CD4-positive, alpha-beta T cell (primary cell): ENCODE measurements around the gene DYNC1H1. TPM values are rescaled to one million over a fixed set of nuclear protein-coding genes. Genes with fewer than 3 reads are reported as not detected.
A peak's percentile ranks its signal among the peaks of the same experiment; 100 is the strongest.

Source experiments
- ATAC-seq: fragments of 200-7000 bp; cut with Tn5 transposase; one replicate; pipeline ENCODE4 v1.10.0; 2022; ENCODE audit warnings: mild to moderate bottlenecking; ENCODE audit not compliant: poor library complexity
- CTCF ChIA-PET: fragments of 350-600 bp; sonication (Branson Sonifier 250); formaldehyde crosslinking; loops from one replicate; lab custom pipeline; 2021; ENCODE audit warnings: antibody characterized with exemption, inconsistent platforms; lab: Charles Lee
- POLR2A ChIA-PET: fragments of 350-600 bp; sonication (Branson Sonifier 250); formaldehyde crosslinking; loops from one replicate; lab custom pipeline; 2021; ENCODE audit warnings: antibody characterized with exemption, inconsistent platforms; lab: Charles Lee
- DNase-seq, 14 experiments: peaks; one replicate each; pipeline ENCODE4 v3.0.0-alpha.2; 2013 to 2020; ENCODE audit warnings: mixed read lengths in 2 of 14
- H3K27ac ChIP-seq, 2 donors: one replicate each; pipeline versions ENCODE4 v1.5.1 to v1.7.0; 2013; ENCODE audit warnings: low read length in 2 of 2, low read depth in 1 of 2, mild to moderate bottlenecking in 1 of 2
- H3K27me3 ChIP-seq, 2 experiments: 1 replicate in 1 of 2; 2 replicates in 1 of 2; pipeline versions ENCODE4 v1.6.1 to v1.7.0; 2013; ENCODE audit warnings: low read length in 2 of 2, control low read depth in 1 of 2, mild to moderate bottlenecking in 1 of 2, moderate library complexity in 1 of 2; ENCODE audit not compliant: insufficient read depth in 2 of 2, control insufficient read depth in 1 of 2
- H3K36me3 ChIP-seq: one replicate; pipeline ENCODE4 v1.6.1; 2013; ENCODE audit warnings: low read length, control low read depth; ENCODE audit not compliant: insufficient read depth
- H3K4me1 ChIP-seq: one replicate; pipeline ENCODE4 v1.6.1; 2013; ENCODE audit warnings: low read length, control low read depth; ENCODE audit not compliant: insufficient read depth
- H3K4me3 ChIP-seq: one replicate; pipeline ENCODE4 v1.5.1; 2013; ENCODE audit warnings: mild to moderate bottlenecking, low read length, moderate library complexity
- H3K9me3 ChIP-seq, 2 experiments: 1 replicate in 1 of 2; 2 replicates in 1 of 2; pipeline versions ENCODE4 v1.6.1 to v1.7.0; 2013; ENCODE audit warnings: low read length in 2 of 2, mild to moderate bottlenecking in 2 of 2, control low read depth in 1 of 2, moderate library complexity in 1 of 2; ENCODE audit not compliant: control insufficient read depth in 1 of 2, insufficient read depth in 1 of 2
- H3K27ac Mint-ChIP-seq: one replicate; pipeline ENCODE4 v1.8.0; 2020; ENCODE audit warnings: mixed read lengths
- H3K27me3 Mint-ChIP-seq: one replicate; pipeline ENCODE4 v1.8.0; 2021; ENCODE audit warnings: mixed read lengths
- H3K36me3 Mint-ChIP-seq: one replicate; pipeline ENCODE4 v1.8.0; 2021; ENCODE audit warnings: low read depth, mixed read lengths
- H3K4me1 Mint-ChIP-seq: one replicate; pipeline ENCODE4 v1.8.0; 2021; ENCODE audit warnings: low read depth, mixed read lengths
- H3K4me3 Mint-ChIP-seq: one replicate; pipeline ENCODE4 v1.8.0; 2020; ENCODE audit warnings: mild to moderate bottlenecking, mixed read lengths
- H3K9me3 Mint-ChIP-seq: one replicate; pipeline ENCODE4 v1.8.0; 2020; ENCODE audit warnings: mixed read lengths
- CTCF ChIP-seq: fragments of 200-600 bp; IDR thresholded peaks from one replicate; pipeline ENCODE4 v1.8.0; 2022; ENCODE audit warnings: antibody characterized with exemption, mild to moderate bottlenecking
- intact Hi-C, 2 experiments: fragments of 100-400 bp; cut with DNase I in 1 of 2; cut with micrococcal nuclease in 1 of 2; formaldehyde crosslinking; loops; one replicate each; pipeline versions ENCODE4 v1.15.1 to v1.9.0; 2023 to 2025; cut with DNase I, micrococcal nuclease
- total RNA-seq, 174 experiments: library from RNA in 2 of 174; stranded (reverse) in 2 of 174; gene quantifications; one replicate each; pipeline ENCODE4 v1.2.3 and lab custom pipeline; 2021 to 2026

DYNC1H1 gene
- total RNA-seq, 2 experiments from 2014 or later, result 286 to 293 TPM

- Histone ChIP-seq H3K4me3 (no peak overlapping the region), H3K9me3 (no peaks in the 10 kb centered on the region), H3K27me3 (no peaks in the 10 kb centered on the region), H3K36me3 (peaks cover 66% of the 10 kb centered on the region), H3K4me1 (no peaks in the 10 kb centered on the region), H3K27ac (no peak overlapping the region)
- Mint-ChIP-seq H3K36me3 (peaks cover 76% of the 10 kb centered on the region), H3K9me3 (no peaks in the 10 kb centered on the region), H3K4me3 (no peak overlapping the region), H3K27ac (peak overlapping the region; percentile 58), H3K27me3 (no peaks in the 10 kb centered on the region), H3K4me1 (no peaks in the 10 kb centered on the region)
- intact Hi-C loops, result no loop called here
- DNase-seq (no peak), ATAC-seq (no peak)
- TF ChIP-seq CTCF, result no peak
- CTCF ChIA-PET, result no interaction called here
- POLR2A ChIA-PET, result no interaction called here
These were observed 44.1 kb upstream of the DYNC1H1 start for GRCh38 chr14:101920271-101920670.

GRCh38 chr14:101922866-101923265, 41.5 kb upstream of the DYNC1H1 start:
- Histone ChIP-seq H3K4me1 (no peaks in the 10 kb centered on the region), H3K4me3 (no peak overlapping the region), H3K27me3 (no peaks in the 10 kb centered on the region), H3K36me3 (peaks cover 60% of the 10 kb centered on the region), H3K27ac (no peak overlapping the region), H3K9me3 (no peaks in the 10 kb centered on the region)
- Mint-ChIP-seq H3K27me3 (no peaks in the 10 kb centered on the region), H3K36me3 (peaks cover 72% of the 10 kb centered on the region), H3K27ac (no peak overlapping the region), H3K9me3 (no peaks in the 10 kb centered on the region), H3K4me3 (no peak overlapping the region), H3K4me1 (no peaks in the 10 kb centered on the region)
- no peak for DNase-seq
- ChIA-PET CTCF (no interaction called here), POLR2A (interaction anchor here (0.7 kb wide), 1 partner anchor 159 kb away, joined by 3 read pairs; no protein-coding TSS in a partner anchor)
- intact Hi-C loops, result no loop called here
- no peak for ATAC-seq
- TF ChIP-seq CTCF, result no peak

GRCh38 chr14:101925152-101925551, 39.2 kb upstream of the DYNC1H1 start:
- no peak overlapping the region for H3K4me3 Mint-ChIP-seq
- peaks cover 64% of the 10 kb centered on the region for H3K36me3 ChIP-seq
- no peaks in the 10 kb centered on the region for H3K9me3 ChIP-seq
- no peaks in the 10 kb centered on the region for H3K9me3 Mint-ChIP-seq
- H3K27ac Mint-ChIP-seq, result no peak overlapping the region
- CTCF ChIA-PET, result no interaction called here
- H3K4me3 ChIP-seq, result no peak overlapping the region
- H3K4me1 ChIP-seq, result no peaks in the 10 kb centered on the region
- H3K4me1 Mint-ChIP-seq, result no peaks in the 10 kb centered on the region
- intact Hi-C loops, result no loop called here
- H3K27ac ChIP-seq, result no peak overlapping the region
- H3K36me3 Mint-ChIP-seq, result peaks cover 67% of the 10 kb centered on the region
- no peak for TF ChIP-seq CTCF
- H3K27me3 ChIP-seq, result no peaks in the 10 kb centered on the region
- POLR2A ChIA-PET, result no interaction called here
- no peaks in the 10 kb centered on the region for H3K27me3 Mint-ChIP-seq
- no peak for ATAC-seq
- DNase-seq, result no peak
